GM21515 (cell line): ENCODE data around the gene RAPH1.

Experiments used
- ATAC-seq: cut with Tn5 transposase; IDR thresholded peaks from one replicate; pipeline ENCODE4 v1.9.1; 2021; ENCODE audit not compliant: unreplicated experiment

Gene RAPH1

DNA sequence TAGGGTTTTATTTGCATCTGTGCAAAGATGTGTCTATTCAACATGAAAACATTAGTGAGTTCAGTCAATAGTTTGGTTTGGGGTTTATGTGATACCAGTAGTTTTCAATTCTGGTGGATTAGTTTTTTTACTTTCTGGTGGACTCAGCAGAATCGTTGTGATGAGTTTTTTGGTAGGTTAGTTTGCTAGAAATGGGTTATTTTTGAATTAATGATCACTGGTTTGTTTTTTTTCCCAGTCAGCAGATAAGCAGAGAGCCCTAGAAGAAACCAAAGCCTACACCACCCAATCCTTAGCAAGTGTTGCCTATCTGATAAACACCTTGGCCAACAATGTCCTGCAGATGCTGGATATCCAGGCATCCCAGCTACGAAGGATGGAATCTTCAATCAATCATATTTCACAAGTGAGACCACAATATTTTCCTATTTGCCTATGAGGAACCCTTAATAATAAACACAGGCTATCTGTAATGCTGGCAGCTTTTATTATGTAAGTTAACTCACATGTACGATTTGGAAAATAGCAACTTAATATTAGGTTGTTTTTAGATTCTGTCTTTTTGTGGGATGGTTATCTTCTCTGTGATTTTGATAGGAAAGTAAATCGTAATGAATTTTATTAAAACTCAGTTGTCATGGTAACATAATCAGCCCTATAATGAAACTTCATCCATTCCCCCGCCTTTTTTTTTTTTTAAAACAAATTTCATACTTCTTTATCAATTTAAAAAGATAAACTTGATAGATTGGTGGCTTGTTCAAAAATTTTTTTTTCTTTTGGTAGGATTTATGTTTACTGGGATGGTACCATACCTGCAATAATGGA, 168.2 kb downstream of the RAPH1 start:
- no peak for ATAC-seq

DNA sequence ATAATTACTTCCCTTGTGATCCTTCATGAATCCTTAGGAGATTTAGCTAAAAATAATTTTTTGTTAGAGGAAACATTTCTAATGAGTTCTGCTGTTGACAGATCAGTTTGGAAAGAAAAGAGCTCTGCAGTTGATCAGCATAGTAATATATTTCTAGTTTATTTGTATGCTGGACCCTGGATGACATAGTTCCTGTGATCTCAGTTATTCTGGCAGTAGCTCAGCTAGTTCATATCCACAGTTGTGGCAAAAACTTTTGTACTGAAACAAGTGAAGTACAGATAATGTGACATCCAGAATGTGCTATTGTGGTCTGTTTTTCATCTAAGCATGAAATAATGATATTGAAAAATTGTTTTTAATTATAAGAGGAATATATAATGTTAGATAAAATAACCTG, 173.2 kb downstream of the RAPH1 start:
- ATAC-seq, result no peak

DNA sequence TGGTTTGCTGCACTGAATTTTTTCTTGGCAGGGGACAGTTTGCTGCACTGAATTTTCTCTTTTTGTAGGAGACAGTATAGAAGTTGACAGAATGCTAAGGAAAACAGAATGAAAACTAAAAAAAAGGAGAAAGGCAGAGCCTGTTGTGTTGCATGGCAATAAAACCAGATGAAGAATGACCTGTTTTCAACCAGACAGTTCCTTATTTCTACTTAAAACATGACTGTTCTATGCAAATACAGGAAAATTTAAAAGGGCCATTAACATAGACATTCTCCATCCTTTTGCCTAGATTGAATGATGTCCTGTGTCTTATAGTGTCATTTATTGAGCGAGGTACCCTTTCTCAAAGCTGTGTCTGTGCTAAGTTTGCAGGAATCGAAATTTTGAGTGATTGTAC, 173.6 kb downstream of the RAPH1 start:
- ATAC-seq, result no peak

DNA sequence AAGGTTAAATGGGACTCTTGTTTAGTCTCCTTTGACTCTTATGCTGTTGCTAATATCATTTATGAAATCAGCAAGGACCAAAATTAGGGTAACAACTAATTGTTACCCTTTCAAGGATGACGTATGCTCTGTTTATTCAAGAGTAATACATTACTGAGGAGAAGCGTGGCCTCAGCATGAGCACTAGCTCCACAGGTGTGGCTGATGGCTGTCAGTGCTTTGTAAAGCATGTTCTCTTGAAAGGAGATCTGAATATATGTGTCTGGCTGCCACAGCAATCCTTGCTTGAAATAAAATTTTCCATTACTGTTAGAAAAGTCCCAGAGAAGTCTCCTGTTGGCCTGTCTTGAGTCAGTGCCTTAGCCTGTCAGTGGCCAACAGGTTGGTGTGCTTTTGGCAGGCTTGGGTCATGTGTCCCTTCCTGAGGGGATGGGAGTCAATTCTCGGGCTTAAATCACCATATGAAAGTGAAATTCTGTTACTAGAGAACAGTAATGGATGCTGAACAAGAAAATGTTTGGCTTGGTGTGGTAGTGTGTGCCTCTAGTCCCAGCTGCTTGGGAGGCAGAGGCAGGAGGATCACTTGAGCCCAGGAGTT, 174.2 kb downstream of the RAPH1 start:
- ATAC-seq, result no peak

DNA sequence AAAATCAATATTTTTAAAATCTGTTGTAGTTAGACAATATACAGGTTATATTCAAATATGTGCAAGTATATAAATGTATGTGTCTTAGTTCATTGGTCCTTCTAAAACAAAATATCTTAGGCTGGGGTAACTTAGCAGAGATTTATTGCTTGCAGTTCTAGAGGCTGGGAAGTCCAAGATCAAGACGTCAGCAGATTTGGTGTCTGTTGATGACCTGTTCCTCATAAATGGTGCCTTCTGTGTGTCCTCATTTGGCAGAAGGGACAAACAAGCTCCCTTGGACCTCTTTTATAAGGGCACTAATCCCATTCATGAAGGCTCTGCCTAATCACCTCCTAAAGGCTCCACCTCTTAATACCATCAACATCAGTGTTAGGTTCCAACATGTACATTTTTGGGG, 175.7 kb downstream of the RAPH1 start:
- ATAC-seq, result no peak

DNA sequence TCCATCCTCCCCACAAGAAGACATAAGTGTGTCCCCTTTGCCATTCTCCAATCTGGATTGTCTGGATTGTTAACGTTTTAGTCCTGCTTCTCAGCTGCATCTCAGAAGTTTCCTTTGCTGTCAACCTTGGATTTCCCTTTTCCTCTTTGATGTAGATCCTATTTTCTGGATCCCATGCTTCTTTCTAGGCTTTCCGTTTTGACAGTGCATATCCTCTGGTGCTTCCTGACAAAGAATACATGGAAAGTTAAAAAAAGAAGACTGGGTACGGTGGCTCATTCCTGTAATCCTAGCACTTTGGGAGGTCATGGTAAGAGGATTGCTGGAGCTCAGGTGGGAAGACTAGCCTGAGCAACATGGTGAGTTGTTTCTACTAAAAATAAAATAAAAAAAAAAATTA, 180.1 kb downstream of the RAPH1 start:
- ATAC-seq, result no peak

DNA sequence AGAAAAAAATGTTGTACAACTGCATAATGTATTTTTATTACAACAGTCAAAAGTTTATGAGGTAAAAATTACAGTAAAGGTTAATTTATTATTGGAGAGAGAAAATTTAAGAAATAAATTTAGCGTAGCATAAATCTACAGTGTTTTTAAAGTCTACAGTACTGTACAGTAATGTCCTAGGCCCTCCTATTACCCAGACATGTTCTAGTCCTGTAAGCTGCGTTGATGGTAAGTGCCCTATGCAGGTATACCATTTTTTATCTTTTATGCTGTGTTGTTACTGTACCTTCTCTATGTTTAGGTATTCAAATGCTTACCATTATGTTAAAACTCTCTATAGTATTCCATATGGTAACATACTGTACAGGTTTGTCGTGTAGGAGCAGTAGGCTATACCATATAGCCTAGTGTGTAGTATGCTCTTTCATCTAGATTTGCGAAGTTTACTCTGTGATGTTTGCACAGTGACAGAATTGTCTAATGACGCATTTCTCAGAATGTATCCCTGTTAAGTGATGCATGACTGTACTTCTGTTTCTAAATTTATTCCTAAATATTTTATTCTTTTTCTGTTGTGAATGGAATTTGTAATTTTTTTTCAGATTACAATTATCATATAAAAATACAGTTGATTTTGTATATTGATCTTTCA, 182.4 kb downstream of the RAPH1 start:
- ATAC-seq, result no peak

DNA sequence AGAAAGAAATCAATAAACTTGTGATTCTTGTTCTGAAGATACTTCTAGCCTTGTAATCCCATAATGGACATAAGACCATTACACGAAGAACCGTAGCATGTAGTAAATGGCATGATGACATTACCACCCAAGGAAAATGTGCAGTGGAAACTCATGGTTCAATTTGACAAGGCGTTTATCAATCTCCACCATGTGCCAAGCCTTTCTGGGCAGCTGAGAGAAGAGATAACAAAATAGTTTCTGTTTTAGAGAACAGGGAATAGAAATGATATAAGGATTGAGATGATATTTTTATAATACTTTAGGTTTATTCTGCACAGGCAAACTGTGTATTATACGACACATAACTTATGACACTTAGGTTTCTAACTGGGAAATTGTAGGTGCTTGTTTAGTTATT, 187.7 kb downstream of the RAPH1 start:
- no peak for ATAC-seq

DNA sequence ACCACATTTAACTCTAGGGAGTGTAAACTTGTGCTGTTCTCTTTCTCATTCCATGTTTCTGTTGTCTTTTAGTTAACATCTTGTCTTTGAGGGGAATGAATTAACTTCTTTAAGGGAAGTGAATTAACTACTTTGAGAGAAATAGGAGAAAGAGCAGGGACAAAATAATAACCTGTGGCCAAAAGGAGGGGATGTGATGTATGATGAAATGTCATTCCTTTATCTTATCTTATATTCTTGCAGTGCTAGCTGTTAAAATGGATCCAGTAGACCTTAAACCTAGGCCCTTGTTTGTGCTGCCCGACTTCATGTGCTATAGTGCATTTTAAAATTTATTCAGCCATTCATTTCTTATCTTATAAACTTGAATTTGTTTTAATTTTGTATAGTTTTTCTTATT, 188.5 kb downstream of the RAPH1 start:
- no peak for ATAC-seq

DNA sequence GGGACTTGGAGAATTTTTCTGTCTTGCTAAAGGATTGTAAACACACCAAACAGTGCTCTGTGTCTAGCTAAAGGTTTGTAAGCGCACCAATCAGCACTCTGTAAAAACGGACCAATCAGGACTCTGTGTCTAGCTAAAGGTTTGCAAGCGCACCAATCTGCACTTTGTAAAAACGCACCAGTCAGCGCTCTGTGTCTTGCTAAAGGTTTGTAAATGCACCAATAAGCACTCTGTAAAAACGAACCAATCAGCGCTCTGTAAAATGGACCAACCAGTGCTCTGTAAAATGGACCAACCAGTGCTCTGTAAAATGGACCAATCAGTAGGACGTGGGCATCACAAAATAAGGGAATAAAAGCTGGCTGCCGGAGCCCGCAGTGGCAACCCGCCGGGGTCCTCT, 190.4 kb downstream of the RAPH1 start:
- ATAC-seq, result no peak
